ENCODE results near the gene SGSM2.

Gene SGSM2

DNA sequence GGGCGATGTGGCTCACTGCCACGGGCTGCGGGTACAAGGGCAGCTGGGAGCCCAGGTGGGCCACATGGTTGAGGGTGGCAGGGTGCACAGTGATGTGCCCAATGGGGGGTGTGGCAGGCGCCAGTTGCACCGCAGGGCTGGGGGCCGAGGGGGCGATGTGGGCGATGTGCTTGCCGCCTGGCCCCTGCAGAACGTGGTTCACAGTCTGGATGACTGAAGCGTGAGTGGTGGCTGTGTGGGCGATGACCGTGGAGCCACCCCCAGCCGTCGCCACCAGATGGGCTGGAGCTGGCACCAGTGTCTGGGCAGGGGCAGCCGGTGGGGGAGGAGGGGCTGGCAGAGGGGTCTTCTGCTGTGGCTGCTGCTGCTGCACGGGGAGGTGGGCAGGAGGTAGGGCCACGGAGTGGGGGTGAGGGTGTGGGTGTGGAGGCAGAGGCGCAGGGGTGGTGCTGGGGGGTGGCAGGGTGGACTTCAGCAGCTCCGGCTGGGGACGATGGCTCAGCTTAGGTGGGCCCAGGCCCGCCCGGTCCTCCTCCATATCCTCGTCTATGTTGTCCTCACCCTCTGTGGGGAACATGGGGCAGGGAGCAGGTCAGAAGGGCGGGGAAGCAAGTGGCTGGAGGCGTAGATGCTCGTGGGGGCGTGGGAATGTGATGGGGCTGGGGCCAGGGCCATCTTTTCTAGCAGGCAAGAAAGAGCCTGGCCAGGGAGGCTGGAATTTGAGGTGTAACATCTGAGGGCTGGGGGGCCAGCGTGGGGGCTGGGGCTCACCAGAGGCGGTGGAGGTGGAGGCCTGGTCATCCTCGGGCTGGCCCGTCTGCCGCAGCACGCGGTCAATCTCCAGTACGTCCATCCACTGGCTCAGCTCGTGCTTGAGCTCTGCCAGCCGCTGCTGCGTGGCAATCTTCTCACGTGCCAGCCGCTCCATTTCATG is 50.1 kb downstream of the SGSM2 start:
- DNase-seq: no peak

DNA sequence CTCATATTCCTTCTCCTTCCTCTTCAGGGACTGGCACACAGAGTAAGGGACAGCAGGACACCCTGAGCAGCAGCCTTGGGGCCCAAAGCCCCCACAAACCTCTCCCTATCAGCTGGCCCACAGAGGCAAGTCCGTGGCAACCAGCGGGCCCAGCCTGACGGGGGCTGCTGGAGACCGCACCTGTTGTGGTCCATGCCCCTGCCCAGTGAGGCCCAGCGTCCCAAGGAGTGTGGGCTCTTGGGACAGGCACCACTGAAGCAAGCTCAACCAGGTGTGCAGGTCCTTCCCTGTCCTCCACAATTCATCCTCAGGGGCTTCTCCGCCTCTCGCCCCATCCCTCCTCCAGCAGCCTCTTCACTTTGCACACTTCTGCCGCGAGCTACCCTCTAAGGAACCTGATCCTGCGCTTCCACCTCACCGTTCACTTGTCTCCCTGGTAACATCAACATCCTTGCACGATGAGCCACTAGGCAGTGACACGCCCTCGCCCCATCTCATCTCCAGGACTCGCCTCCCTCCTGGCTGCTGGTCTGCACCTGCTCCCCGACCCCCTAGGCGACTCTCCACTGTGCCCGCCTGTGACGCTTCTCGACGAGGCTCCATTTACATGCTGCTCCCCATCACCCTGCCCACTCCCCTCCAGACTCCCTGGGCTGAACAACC is 50.9 kb downstream of the SGSM2 start:
- no peak for DNase-seq

DNA sequence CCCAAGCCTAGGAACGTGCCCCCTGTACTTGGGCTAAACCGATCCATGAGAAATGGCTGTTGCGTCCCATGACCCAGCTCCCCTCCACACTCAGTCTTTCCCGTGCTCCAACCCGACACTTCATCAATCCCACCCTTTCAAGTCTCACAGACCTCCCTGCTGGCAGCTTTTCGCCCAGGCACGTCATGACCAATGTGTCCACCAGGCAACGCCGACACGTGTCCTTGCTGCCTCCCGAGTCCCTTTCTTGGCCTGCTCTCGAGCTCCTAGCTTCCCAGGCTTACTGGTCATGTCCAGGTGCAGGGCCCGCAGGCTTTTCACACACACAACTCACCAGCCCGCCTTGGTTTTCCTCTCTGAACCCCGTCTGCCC is 51.4 kb downstream of the SGSM2 start:
- DNase-seq: no peak

DNA sequence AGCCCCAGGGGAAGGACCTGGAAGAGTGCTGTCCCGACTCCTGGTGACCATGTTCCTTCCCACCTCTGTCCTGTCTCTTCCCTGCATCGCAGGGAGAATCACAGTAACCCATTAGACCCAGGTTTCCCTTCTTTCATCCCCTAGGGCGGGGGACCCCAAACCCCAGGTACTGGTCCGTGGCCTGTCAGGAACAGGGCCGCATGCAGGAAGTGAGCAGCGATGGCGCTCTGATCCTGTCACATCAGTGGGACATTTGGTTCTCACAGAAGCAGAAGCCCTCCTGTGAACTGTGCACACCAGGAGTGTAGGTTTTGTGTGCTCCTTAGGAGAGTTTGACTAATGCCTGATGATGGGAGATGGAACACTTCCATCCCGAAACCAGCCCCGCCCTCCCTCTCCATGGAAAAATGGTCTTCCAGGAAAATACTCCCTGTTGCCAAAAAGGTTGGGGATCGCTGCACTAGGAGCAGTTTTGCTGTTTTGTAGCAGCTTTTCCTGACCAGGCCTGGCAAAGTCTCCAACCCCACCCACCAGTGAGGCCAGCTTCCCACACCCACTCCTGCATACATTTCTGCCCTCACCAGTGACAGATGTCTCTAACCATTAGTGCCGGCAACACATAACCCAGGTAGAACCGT is 53.0 kb downstream of the SGSM2 start:
- DNase-seq: no peak

DNA sequence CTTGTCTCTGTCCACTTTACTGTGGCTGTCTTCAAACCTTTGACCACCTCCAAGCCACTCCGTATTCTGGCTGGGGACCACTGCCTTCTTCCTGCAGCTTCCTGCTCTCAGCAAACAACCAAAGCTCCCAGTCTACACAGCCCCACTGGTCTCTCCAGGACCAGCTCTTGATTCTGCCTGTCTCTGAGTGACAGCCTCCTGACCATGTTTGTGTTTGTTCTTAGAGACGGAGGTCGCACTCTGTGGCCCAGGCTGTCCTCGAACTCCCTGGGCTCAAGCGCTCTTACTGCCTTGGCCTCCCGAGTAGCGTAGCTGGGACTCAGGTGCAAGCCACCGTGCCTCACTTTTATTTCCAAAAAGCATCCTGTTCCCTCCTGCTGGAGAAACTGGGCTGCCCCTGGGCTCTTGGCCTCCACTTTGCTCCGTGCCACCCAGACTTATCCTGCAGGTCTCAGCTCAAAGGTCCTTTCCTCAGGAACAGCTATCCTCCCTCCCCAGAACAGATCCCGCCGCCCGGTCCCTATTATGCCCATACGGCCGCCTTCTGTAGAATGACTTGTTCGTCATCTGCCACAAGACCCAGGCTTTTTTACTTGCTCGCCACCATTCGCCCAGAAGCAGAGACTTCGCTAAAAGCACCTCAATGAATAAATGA is 54.4 kb downstream of the SGSM2 start:
- DNase-seq: no peak

DNA sequence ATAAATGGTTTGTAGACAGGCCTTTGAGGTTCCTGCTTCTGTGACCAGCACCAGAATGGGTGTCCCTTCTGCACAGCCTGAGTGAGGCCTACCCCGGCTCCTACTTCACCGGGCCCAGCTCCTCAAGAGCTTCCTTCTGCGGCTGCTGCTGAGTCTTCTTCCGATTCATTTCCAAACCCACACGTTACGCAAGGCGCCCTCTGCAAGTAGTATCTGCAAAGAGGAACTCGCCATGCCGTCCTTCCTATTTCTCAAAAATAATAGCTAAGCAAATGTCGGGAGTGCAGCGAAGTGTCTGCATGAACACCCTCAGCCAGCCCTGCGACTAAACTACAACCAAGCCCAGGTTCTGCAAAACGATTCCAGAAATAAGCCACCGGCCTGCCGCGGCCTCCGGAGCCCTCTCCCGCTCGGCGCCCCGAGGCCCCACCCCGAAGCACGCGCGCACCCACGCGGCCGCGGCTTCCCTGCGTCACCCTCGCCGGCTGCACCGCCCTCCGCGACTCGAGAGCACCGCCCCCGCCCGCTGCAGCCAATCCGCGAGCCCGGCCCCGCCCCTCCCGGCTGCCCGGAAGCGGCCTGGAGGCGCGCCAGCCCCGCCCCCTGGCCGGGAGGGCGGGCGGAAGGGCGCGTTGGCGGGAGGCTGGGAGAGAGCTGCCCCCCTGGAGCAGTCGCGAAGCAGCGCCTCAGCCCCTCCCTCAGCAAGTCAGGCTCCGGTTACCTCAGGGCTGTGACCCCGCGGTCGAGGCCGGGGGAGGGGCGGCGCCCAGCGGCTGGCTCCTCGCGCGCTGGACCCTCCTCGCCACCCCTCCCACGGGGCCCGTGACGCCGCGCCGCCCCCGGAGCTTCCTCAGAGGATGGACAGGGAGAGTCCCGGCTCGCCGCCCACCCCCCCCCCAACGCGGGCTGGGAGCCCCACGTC is 55.2 kb downstream of the SGSM2 start:
- DNase-seq: peak; percentile 99

DNA sequence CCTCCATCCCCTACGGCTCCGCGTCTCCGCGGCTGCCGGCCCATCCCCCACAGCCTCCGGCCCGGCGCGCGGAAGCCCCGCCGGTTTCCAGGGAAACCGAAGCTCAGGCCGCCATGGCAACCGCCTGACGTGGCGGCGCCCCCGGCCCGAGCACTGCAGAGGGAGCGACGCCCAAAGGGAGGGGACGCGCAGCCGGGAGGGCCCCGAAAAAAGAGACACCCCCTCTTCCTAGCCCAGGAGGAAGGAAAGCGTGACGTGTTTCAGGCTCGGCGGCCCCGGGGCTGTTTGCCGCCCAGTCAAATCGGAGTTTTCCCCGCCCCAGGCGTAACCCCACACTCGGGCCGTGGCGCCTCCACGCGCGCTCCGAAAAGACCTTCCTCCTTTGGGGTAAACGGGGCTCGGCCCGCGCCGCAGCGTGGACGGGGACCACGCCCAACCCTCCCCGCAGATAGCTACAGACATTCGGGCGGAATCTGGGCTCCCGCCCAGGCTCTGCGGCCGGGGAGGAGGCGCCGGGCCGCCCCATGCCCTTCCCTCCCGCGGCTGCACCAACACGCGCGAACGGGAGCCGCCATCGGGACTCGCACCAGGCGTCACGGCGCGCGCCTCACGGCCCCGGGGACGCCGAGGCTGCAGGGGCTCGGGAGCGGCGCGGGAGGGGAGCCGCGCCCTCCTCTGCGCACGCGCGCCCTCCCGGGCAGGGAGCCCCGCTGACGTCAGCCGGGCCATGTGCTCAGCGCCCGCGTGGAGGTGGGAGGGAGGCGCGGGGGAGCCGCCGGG is 56.1 kb downstream of the SGSM2 start:
- peak; percentile 89 for DNase-seq

DNA sequence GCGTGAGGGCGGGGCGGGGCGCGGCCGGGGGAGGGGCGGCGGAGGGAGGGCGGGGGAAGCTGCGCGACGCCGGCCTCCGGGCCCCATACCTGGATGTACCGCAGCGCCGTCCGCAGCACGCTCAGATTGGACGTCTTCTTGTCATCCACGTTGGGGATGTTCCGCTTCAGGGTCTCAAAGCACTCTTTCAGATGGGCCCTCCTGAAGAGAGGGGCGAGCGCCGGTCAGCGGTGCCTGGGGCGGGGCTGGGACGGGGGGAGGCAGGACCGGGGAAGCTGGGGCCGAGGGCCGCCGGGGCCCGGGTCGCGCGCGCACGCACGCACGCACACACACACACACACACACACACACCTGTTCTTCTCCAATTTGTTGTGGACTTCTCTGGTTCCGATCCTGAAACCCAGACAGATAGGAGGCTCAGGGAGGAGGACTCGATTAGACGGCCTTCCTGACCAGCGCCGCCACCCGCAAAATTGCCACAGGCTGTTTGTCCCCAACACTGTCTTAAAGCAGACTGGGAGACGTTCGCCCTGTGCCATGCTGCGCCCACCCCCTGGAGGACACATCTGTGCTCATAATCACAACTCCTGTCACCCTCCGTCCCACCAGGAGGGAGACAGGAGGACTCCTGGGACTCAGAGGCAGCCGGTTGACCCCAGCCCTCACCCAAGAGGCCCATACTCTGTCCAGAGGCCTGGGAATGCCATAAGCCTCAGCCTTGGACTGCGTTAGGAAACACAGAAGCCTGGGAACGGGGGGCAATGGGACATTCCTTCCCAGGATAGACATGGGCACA is 56.9 kb downstream of the SGSM2 start:
- DNase-seq: no peak

DNA sequence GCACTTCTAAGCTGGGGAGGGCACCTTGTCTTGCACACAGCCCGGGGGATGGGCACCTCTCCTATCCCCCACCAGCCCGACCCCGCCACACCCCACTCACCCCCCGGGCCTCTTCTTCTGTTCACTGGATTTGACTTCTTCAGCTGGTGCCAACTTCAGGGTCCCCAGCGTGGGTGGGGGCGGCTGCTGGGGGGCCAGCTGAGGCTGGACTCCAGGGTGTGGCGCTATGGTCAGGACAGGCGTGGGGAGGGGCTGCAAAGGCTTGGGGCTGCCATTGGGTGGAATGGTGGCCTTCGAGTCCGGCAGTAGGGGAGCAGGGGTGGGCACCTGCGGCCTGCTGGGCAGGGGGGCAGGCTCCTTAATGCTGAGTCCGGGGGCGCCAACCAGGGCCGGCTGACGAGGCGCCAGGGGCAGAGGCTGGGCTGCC is 57.5 kb downstream of the SGSM2 start:
- DNase-seq: no peak

DNA sequence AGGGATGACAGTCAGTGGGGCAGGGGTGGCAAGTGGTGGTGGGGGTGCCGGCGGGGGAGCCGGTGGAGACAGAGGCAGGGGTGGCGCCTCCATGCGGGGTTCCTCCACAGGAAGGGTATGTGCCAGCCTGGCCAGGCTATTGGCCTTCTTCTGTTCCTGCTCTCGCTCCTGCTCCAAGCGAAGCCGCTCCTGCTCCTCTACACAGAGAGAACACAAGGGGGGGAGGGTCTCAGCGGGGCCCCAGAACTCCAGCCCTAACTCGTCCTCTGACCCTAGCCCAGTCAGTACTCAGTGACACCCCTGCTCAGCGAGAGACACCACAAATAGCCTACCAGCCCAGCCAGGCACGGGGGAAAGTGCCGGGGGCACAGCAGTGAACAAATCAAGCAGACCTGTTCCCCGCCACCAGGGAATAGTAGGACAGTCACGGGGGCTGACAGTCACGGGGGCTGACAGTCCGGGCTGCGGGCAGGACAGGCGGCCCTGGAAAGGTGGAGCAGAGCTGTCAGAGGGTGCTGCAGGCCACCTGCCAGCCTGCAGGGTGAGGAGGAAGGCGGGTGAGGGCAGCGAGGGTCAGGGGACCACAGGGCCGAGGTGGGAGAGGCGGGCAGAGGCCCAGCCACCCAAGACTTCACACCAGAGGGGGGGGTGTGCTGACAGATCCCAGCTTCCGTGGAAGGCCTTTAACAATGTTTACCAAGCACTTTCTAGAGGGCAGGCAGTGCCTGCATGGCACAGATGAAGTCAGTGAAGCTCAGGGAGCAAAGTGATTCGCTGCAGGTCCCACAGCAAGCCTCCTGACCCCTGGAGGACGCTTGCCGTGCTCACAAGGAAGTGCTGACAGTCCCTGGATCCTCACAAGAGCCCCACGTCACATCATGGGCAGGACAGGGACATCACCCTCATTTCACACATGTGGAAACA is 58.2 kb downstream of the SGSM2 start:
- DNase-seq: no peak

DNA sequence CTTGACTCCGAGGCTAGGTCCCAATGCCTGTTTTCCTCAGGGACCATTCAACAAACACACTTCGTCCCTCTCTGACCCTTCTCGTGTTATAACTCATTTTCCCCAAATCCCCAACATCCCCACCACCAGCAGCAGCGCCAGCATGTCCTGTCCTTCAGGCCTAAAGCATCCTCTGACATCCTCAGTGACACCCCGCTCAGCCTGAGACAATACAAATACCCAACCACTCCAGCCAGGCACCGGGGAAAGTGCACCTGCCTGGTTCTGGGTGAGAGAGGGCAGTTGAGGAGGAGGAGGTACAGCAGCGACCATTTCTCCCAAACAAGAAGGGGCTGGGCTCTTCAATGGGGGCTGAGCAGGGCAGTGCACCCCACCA is 58.9 kb downstream of the SGSM2 start:
- DNase-seq: no peak

DNA sequence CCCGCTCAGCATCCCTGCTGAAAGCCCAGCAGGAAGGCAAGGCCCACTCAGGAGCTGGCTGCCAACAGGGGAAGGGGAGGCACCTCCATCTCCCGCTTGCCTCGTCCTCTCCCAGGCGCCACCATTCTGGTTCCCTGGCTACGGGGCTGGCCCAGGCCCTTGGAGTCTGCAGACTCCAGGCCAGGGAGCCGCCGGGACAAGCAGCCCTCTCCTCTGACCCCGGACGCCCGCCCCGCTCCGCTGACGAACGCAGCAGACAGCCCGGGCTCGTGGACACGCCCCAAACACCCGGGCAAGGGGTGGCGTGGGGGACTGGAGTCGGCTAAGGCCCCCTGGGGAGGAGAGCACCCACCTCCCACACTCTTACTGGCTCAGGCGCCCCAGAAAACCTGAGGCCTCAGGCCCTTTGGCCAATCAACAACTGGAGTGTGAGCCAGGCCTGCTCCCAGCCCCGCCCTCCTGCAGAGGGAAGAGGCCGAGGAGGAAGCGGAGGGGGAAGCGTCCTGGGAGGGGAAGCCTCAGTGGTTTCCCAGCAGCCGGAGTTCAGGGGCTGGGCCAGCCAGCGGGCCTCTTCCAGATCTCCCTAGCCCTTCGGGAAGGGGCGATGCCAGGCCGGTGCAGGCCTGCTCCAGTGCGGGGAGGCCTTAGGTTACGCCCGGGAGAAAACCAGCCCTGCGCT is 59.4 kb downstream of the SGSM2 start:
- DNase-seq: peak; percentile 34

DNA sequence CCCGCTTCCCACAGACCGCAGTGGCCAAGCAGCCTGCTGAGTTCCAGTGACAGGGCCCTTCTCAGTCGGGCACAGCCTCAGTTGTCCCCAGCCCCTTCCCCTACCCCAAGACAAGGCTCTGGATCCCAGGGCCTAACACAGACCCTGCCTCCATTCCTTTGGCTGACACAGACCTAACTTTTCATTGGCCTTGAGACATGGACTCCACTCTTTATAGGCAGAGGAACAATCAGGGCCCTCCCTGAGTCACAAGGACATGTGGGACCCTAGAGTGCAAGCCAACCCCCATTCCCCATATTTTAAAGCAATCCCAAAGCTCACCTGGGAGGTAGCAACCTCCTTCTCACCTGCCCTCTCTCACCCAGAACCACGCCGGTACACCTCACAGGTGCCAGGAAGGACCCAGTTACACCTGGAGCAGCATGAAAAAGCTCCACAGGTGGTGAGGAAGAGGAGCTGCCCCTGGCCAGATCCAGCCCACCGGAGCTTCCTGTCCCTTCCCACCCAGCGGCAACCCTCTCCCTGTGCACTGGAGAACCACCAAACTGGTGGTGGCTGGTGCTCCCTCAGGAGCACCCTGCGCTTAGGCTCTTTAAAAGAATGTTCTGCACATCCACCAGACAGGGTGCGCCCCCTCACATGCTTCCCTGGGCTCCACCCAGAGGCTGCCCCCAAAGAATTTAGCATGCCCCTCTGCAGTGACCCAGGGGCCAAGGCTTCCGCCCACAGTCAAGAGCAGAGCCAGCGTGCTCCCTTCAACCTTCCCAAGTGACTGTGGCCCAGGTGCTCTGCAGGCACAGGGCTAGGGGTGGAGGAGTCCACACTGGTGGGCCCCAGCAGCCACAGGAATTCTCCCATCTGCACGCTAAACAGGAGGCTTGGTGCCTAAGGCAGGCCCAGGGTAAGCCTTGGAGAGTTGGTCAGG is 60.2 kb downstream of the SGSM2 start:
- DNase-seq: no peak

DNA sequence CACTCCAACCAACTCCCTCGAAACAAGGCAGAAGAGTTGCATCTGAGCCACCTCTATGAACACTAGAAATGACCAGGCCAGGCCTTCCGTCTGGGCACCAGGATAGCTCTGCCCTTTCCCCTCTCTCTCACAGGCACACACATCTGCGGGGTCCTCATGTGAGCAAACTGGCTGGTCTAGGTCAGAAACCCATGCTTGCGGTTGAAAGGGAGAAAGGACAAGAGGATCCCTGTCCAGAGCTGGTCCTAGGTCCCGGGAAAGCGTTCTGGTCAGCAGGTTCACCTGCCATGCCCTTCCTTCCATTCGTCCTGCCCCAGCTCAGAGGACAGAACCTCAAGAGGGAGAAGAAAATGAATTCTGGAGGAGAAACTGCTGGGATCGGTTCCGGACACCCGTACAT is 60.9 kb downstream of the SGSM2 start:
- no peak for DNase-seq

DNA sequence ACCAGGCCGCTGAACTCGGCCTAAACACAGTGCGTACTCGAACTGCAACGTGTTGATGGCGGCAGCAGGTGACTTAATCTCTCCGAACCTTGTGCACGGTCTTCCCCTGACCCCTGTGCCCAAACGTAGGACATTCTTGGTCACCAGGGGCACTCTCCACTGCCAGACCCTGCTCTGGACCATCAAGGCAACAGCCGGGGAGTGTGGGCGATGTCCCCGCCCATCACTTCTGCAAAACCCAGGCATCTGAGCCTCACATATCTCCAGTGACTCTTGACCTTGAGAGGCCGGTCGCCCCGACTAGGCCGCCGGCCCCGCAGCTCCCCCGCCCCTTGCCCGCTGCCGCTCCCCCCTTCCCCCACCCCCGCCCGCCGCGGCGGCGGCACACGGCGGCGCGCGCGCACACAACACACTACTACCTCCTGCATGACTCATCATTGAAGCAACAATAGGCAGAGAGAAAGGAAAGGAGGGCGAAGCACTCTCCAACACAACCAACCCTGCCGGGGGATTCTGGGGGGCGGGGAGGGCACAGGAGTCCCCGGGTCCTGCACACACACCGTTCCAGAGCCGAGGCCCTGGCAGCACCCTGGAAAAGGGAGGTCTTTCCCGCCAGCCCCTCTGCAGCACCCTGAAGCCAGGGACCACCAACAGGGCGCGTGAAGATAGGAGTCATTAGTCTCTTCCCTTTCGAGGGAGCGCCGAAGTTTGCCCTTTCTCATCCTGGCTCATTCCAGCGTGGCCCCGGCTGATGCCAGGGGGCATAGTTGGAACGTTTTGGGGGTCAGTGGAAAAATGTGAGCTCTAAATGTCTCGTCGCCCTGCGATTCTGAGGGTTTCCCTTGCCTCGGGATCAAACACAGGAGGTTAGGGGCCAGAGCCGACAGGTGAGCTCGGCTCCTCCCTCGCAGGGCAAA is 61.6 kb downstream of the SGSM2 start:
- peak; percentile 57 for DNase-seq

All from stimulated activated CD4-positive, alpha-beta T cell treated with anti-CD3 and anti-CD28 coated beads, Interleukin-12 subunit alpha, Interleukin-12 subunit beta, amount 100 ng/mL, for 4 hours (primary cell).